ENCODE results near the gene MAST1. TPM values are rescaled to one million over a fixed set of nuclear protein-coding genes. Genes with fewer than 3 reads are reported as not detected.
A peak's percentile ranks its signal among the peaks of the same experiment; 100 is the strongest.

Gene MAST1
- total RNA-seq, 1 experiment from 2014 or later: 2.6 TPM

GRCh38 chr19:12872941-12873890 is 34.9 kb downstream of the MAST1 start:
- no TSS peak for BruUV-seq (replicated peaks)
- peak overlapping the region; percentile 67 for H3K27ac Mint-ChIP-seq (ENCODE audit: unreplicated experiment)
- no peak for TF ChIP-seq CTCF (IDR thresholded peaks at IDR 0.05; ENCODE audit: unreplicated experiment)
- H3K36me3 Mint-ChIP-seq (ENCODE audit: insufficient read depth, unreplicated experiment): peaks cover 35% of the 10 kb centered on the region
- peaks cover 12% of the 10 kb centered on the region for H3K4me1 Mint-ChIP-seq (ENCODE audit: low read depth, unreplicated experiment)
- no peaks in the 10 kb centered on the region for H3K27me3 Mint-ChIP-seq (ENCODE audit: unreplicated experiment)
- peak; percentile 81 for DNase-seq
- intact Hi-C loops (cut with micrococcal nuclease; ENCODE audit: unreplicated experiment): no loop called here
- CTCF ChIA-PET: interaction anchor here (0.5 to 1.7 kb wide), 11 partner anchors 9 to 1218 kb away, joined by 3 to 9 read pairs (median 4); no protein-coding TSS in a partner anchor
- H3K9me3 Mint-ChIP-seq (ENCODE audit: low read depth, unreplicated experiment): no peaks in the 10 kb centered on the region
- peak overlapping the region; percentile 85 for H3K4me3 Mint-ChIP-seq (ENCODE audit: low read depth, unreplicated experiment)

GRCh38 chr19:12873891-12874745 is 35.8 kb downstream of the MAST1 start:
- Mint-ChIP-seq H3K27me3 (ENCODE audit: unreplicated experiment) (no peaks in the 10 kb centered on the region), H3K4me3 (ENCODE audit: low read depth, unreplicated experiment) (peak overlapping the region; percentile 85), H3K36me3 (ENCODE audit: insufficient read depth, unreplicated experiment) (peaks cover 40% of the 10 kb centered on the region), H3K9me3 (ENCODE audit: low read depth, unreplicated experiment) (no peaks in the 10 kb centered on the region), H3K4me1 (ENCODE audit: low read depth, unreplicated experiment) (peaks cover 12% of the 10 kb centered on the region), H3K27ac (ENCODE audit: unreplicated experiment) (peak overlapping the region; percentile 67)
- CTCF ChIA-PET: interaction anchor here (1.0 to 1.7 kb wide), 2 partner anchors 11 to 97 kb away, joined by 3 to 9 read pairs; no protein-coding TSS in a partner anchor
- BruUV-seq (replicated peaks): no TSS peak
- DNase-seq: no peak
- intact Hi-C loops (cut with micrococcal nuclease; ENCODE audit: unreplicated experiment): no loop called here
- no peak for TF ChIP-seq CTCF (IDR thresholded peaks at IDR 0.05; ENCODE audit: unreplicated experiment)

- BruUV-seq (replicated peaks): no TSS peak
- Mint-ChIP-seq H3K4me1 (ENCODE audit: low read depth, unreplicated experiment) (peaks cover 12% of the 10 kb centered on the region), H3K9me3 (ENCODE audit: low read depth, unreplicated experiment) (no peaks in the 10 kb centered on the region), H3K36me3 (ENCODE audit: insufficient read depth, unreplicated experiment) (peaks cover 39% of the 10 kb centered on the region), H3K27ac (ENCODE audit: unreplicated experiment) (no peak overlapping the region), H3K27me3 (ENCODE audit: unreplicated experiment) (no peaks in the 10 kb centered on the region), H3K4me3 (ENCODE audit: low read depth, unreplicated experiment) (no peak overlapping the region)
- CTCF ChIA-PET: no interaction called here
- no peak for DNase-seq
- intact Hi-C loops (cut with micrococcal nuclease; ENCODE audit: unreplicated experiment): no loop called here
- TF ChIP-seq CTCF (IDR thresholded peaks at IDR 0.05; ENCODE audit: unreplicated experiment): no peak
These were observed 36.8 kb downstream of the MAST1 start for GRCh38 chr19:12875086-12875485.

- H3K27ac Mint-ChIP-seq (ENCODE audit: unreplicated experiment): no peak overlapping the region
These were observed 42.3 kb downstream of the MAST1 start for GRCh38 chr19:12880551-12881171.

More at GRCh38 chr19:12880551-12881171, 42.3 kb downstream of the MAST1 start:
- BruUV-seq (replicated peaks): TSS peak; percentile 54
- Mint-ChIP-seq H3K4me1 (ENCODE audit: low read depth, unreplicated experiment) (peaks cover 7% of the 10 kb centered on the region), H3K4me3 (ENCODE audit: low read depth, unreplicated experiment) (peak overlapping the region; percentile 73), H3K36me3 (ENCODE audit: insufficient read depth, unreplicated experiment) (peaks cover 42% of the 10 kb centered on the region), H3K9me3 (ENCODE audit: low read depth, unreplicated experiment) (peaks cover 3% of the 10 kb centered on the region), H3K27me3 (ENCODE audit: unreplicated experiment) (peaks cover 2% of the 10 kb centered on the region)
- intact Hi-C loops (cut with micrococcal nuclease; ENCODE audit: unreplicated experiment): no loop called here
- no peak for DNase-seq
- TF ChIP-seq CTCF (IDR thresholded peaks at IDR 0.05; ENCODE audit: unreplicated experiment): no peak
- CTCF ChIA-PET: interaction anchor here (0.5 to 1.2 kb wide), 2 partner anchors 17 to 127 kb away, joined by 3 to 11 read pairs; no protein-coding TSS in a partner anchor
